Astrocyte of the cerebellum (primary cell): ENCODE results near the gene METTL1.

Source experiments
- DNase-seq: peaks from one replicate; pipeline ENCODE4 v3.0.0-alpha.2; 2011; ENCODE audit warnings: low read depth
- H3K4me3 ChIP-seq: 2 replicates; pipeline ENCODE4 v1.5.1; 2011; ENCODE audit warnings: mild to moderate bottlenecking, low read depth, low read length, moderate library complexity
- CTCF ChIP-seq: IDR thresholded peaks from 2 replicates; pipeline ENCODE4 v1.5.1; 2012; ENCODE audit warnings: low read length, low read depth, moderate library complexity, mild to moderate bottlenecking; ENCODE audit errors: missing control alignments
- in situ Hi-C: cut with HindIII; loops from 2 replicates; pipeline ENCODE4 v1.10.0; 2017; ENCODE audit warnings: low sequenced_read_pairs

The METTL1 gene

GRCh38 chr12:57739914-57740538 lies 31.9 kb downstream of the METTL1 start:
- in situ Hi-C loops = no loop called here
- no peak for TF ChIP-seq CTCF
- no peak for DNase-seq
- no peak overlapping the region for H3K4me3 ChIP-seq

GRCh38 chr12:57739387-57739786 lies 32.5 kb downstream of the METTL1 start:
- no peak for TF ChIP-seq CTCF
- DNase-seq = no peak
- H3K4me3 ChIP-seq = no peak overlapping the region
- in situ Hi-C loops = no loop called here

- DNase-seq = no peak
- in situ Hi-C loops = no loop called here
- peak within 1 kb of the TSS; percentile 29 for H3K4me3 ChIP-seq
- TF ChIP-seq CTCF = no peak
Observed at GRCh38 chr12:57738661-57739237, 33.2 kb downstream of the METTL1 start, which contains the start of gene AGAP2. Gene AGAP2 (minus strand): TSS chr12:57738742. CDS start chr12:57738246, 496 bp downstream.

GRCh38 chr12:57737467-57738460 lies 34.1 kb downstream of the METTL1 start:
- TF ChIP-seq CTCF = peak; percentile 40
- in situ Hi-C loops = no loop called here
- H3K4me3 ChIP-seq = peak overlapping the region; percentile 29
- DNase-seq = no peak

- in situ Hi-C loops = no loop called here
- TF ChIP-seq CTCF = no peak
- DNase-seq = no peak
- H3K4me3 ChIP-seq = no peak overlapping the region
Observed at GRCh38 chr12:57736741-57737466, 35.0 kb downstream of the METTL1 start.

GRCh38 chr12:57735952-57736740 lies 35.8 kb downstream of the METTL1 start:
- H3K4me3 ChIP-seq = peak overlapping the region; percentile 15
- in situ Hi-C loops = no loop called here
- peak; percentile 37 for TF ChIP-seq CTCF
- DNase-seq = no peak
